ENCODE measurements around the gene MYBPC1. TPM values are rescaled to one million over a fixed set of nuclear protein-coding genes. Genes with fewer than 3 reads are reported as not detected.
A peak's percentile ranks its signal among the peaks of the same experiment; 100 is the strongest.
"Not testable (repeated sequence)": the region's sequence is repeated elsewhere in the genome, so short reads cannot be mapped to it uniquely, and the experiment has no call there.

The MYBPC1 gene
- polyA plus RNA-seq, 1 donor = 3,488 TPM

DNA sequence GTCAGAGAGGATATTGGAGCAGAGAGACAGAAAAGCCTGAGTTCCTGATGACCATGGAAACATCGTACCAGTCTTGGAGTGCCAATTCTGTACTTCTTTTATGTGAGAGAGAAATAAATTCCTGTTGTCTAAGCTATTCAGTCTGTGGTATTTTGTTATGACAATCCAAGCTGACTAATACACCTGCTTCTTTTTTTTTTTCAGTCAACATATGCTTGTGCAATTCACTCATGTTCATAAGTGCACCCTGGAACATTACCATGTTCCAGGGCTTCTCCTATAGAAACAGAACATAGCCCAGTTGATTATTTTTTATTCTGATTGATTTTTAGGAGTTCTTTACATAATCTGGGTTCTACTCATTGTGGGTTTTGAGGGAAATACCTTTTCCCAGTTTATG lies 100.9 kb downstream of the MYBPC1 start:
- DNase-seq = no peak

DNA sequence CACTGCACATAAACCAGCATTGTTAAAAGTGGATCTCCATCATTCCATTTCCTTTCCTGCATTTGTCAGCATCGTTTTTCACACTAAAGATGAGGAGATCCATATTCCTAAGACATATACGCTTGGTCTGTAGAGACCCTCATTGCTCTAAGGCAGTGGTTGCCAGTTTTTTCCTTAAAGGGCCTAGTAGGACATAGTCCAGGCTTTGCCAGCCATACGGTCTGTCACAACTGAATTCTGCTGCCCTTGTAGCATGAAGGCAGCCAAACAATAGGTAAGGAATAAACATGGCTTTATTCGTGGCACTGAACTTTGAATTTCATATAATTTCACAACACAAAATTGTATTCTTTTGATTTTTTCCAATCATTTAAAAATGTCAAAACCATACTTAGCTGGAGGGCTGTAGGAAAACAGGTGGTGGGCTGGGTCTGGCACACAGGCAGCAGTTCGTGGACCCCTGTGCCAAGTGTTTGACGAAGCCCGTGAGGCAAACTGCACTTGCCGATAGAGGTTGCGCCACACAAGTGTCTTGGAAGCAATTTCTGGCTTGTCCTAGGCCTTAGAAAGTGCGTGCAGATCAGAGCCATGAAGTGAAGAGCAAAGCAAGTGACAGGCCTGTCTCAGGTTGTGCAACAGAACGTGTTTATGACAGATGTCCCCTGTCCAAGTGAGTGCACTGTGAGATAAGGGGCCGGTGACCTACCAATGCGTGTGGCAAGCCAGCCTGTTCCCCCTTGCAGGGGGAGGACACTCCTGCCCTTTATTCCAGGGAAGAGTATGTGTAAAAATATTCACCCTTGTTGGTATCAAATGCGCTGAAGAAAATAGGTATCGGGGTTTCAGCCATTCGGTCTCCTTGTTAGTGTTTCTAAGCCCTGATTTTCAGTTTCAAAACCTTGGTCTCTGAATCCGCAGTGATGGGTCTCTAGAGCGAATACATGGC lies 101.8 kb downstream of the MYBPC1 start:
- peak; percentile 23 for DNase-seq

GRCh38 chr12:101697197-101697929 lies 102.6 kb downstream of the MYBPC1 start, which contains the start of gene CHPT1:
CHPT1 (plus strand) TSS chr12:101697640; CDS start chr12:101697862, 222 bp downstream.
- DNase-seq = peak; percentile 54

- peak; percentile 33 for DNase-seq
These were observed 103.4 kb downstream of the MYBPC1 start for GRCh38 chr12:101697930-101698799.

DNA sequence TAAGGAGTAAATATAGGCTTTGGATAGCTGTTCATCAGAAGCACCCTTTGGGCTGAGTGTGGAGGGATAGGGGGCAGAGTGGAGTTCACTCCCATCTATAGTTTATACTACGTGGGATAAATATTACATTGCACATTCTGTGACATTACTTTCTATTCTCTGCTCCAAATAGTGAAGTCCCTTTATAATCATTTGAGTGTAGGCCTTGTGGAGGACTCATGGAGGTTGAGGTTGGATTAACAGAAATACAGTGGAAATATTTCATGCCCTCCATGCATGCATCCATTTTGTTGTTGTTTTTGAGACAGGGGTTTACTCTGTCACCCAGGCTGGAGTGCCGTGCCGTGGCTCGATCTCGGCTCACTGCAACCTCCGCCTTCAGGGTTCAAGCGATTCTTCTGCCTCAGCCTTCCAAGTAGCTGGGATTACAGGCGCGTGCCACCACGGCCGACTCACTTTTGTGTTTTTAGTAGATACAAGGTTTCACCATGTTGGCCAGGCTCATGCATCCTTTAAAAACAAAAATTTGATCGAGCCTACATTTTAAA lies 104.1 kb downstream of the MYBPC1 start:
- DNase-seq = peak; percentile 16

DNA sequence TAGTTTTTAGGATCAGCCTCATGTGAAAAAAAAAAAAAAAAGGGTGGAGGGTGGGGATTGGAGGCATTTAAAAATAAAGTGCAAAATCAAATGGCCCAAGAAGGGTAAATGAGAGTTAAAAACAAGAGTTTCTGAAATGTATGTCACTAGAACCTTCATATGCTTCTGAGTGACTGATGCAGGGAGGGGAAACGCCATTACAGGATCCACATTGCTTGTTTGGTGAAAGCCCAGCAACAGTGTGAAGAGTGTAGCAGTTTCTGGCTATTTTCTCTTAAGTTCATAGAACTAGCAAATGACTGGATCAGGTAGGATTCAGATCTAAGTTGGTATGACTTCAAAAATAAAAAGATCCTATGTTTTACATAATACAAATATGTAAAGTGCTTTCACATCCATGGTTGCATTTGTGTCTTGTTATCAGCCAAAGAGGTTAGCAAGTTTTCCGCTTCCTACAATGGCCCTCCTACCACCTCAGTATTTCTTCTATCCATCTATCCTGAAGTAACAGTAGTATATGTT lies 105.6 kb downstream of the MYBPC1 start:
- no peak for DNase-seq

DNA sequence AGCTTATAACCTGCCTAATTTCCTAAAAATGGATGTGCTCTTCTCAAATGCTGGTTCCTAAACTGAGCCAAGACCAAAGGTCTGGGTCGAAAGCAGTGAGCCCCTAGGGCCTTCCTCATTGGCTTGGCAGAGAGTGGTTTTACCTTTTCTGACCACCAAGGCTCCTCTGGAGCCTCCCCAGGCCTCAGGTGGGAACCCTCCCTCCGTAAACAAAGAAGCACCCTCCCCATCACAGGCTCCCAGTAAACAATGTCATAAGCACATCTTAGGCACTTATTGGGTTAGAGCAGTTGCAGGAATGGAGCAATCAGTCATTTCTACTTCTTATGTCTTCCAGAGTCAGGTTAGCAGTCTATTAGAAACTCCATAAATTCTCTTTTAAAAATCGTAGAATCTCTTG lies 108.7 kb downstream of the MYBPC1 start:
- DNase-seq = no peak

- no peak for DNase-seq
These were observed 111.6 kb downstream of the MYBPC1 start for GRCh38 chr12:101706403-101706802.

DNA sequence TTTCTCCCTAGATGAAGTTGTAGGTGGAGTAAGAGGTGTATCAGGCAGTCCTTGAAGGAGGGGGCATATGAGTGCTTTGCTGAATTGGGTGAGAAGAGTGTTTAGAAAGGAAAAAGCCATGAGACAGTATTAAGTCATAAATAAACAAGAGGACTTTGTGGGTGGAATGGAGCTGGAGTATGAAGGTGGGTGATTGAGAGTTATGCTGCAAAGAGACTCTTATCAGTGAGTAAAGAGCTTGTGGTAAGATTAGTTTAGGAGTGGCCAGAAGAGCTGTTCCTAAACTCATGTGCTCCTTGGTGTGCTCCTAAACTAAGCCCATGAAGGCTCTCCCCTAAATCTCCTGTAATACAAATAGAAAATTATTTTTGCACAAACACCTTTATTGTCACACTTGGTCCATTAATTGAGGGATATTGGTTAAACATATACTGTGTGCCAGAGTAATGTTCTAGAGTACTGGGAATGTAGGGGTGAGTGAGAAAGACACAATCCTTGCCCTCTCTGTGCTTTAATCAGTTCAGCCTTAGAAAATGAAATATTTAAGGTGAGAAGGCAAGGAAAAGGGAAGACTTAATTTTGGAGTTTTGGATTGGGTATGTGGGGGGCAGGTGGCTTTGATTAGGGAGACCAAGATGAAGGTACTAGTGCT lies 112.5 kb downstream of the MYBPC1 start:
- no peak for DNase-seq

DNA sequence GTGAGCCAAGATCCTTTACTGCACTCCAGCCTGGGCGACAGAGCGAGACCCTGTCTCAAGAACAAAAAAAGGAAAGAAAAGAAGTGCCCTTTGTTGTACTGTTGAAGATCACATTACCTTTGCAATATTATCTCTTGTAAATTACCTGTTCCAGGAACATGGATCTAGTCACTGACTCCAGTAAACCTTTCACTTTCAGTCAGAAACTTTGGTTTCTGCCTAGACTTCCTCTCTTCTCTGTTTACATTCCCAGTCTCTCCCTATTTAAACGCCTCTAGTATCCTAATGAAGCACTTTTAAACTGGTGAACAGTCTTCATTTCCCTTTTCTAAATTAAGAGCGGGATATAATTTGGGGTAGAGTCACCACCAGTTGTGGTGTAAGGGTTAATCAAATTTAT lies 115.5 kb downstream of the MYBPC1 start:
- DNase-seq = no peak

- DNase-seq = peak; percentile 33
These were observed 118.4 kb downstream of the MYBPC1 start for GRCh38 chr12:101713059-101713682.

DNA sequence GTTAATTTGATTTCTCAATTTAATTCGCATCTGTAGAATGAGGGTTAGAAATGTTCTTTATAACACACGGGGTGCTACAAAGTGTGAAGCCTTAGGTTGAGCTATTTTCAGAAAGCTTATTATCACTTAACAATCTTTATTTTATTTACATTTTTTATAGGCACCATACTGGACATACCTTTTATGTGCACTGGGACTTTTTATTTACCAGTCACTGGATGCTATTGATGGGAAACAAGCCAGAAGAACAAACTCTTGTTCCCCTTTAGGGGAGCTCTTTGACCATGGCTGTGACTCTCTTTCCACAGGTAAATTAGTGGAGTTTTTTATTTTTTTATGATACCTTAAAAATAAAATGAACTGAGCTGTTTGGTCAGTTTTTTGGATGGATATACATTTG lies 119.2 kb downstream of the MYBPC1 start:
- no peak for DNase-seq

DNA sequence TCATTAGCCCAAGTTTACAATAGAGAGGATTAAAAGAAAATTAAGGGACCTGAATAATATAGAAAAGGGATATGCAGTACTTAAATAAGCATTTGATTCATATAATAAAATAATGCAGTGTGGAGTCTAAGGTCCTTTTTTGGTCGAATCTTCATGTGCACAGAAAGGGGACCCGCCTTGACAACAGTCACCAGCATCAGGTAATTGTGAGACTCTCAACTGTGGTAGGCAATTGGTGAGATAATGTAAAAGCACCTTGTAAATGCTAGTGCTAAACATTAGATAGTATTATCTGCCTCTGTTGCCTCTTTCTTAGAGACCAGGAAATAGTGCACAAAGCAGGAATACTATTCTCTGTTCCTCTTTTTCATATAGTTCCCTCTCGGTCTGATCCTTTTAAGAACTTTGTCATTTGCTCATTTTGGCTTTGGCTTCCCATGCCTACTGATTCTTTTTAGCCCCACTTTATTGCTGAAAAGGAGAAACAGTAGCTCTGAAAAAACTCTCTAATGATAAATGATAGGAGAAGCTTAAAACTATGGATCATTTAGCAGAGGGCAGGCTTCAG lies 120.2 kb downstream of the MYBPC1 start:
- no peak for DNase-seq

DNA sequence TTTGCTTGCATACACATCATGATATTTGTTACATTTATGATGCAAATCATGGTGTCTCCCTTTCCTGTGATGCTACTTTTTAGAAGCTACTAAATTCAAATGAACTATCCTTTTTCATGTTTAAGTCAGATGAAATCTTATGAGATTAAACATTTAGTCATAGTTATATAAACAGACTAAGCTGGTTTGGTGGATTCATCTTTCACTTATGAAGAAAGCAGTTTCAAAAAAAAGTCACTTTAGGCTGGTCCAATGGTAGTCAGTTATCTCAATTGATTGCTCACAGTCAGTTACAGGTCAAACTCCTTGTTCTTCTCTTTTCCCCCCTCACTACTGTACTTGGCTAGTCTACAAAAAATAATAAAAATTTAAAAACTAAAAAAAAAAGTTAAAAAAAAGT lies 124.8 kb downstream of the MYBPC1 start:
- DNase-seq = no peak

GRCh38 chr12:101720118-101720517 lies 125.3 kb downstream of the MYBPC1 start:
- no peak for DNase-seq

DNA sequence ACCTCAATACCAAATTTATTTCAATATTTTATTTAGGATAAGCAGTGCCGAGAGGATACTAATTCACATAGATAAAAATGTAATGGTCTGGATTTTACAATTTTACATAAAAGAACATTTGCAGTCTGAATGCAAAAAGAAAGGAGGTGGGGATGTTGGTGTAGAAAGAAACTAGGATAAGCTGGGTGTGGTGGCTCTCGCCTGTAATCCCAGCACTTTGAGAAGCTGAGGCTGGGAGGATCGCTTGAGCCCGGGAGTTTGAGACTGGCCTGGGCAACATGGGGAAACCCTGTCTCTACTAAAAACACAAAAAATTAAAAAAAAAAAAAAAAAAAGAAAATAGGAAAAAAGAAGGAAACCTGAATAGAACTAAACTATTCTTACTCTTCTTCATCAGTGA lies 127.6 kb downstream of the MYBPC1 start:
- DNase-seq = no peak

- DNase-seq = no peak
These were observed 132.3 kb downstream of the MYBPC1 start for GRCh38 chr12:101727098-101727497.

- no peak for DNase-seq
These were observed 135.1 kb downstream of the MYBPC1 start for GRCh38 chr12:101729842-101730241.

GRCh38 chr12:101732318-101732717 lies 137.5 kb downstream of the MYBPC1 start:
- DNase-seq = no peak

DNA sequence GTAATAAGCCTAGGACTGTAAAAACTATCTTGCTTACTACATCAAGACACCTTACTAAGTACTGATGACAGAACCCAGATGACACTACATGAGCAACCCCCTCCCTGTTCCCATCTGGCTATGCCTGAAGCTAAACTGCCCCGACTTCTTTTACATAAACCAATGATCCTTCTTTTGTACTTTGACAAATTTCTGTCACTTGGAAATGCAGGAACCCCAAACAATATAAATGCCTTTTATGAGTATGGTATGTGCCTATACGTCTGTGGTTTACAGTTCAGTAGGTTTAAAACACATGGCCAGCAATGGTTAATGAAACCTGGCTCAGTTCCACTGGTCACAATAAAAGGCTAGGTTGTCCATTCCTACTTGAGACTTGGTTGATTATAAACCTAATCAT lies 138.4 kb downstream of the MYBPC1 start:
- no peak for DNase-seq

- DNase-seq = not testable (repeated sequence)
These were observed 139.7 kb downstream of the MYBPC1 start for GRCh38 chr12:101734482-101734881.

Data from hindlimb muscle (tissue), 1 donor.